ENCODE data around the gene AGBL3. TPM values are rescaled to one million over a fixed set of nuclear protein-coding genes. Genes with fewer than 3 reads are reported as not detected.
"Not testable (repeated sequence)": the region's sequence is repeated elsewhere in the genome, so short reads cannot be mapped to it uniquely, and the experiment has no call there.

Gene AGBL3
- total RNA-seq, 1 donor from 2014 or later, result 0.58 TPM

DNA sequence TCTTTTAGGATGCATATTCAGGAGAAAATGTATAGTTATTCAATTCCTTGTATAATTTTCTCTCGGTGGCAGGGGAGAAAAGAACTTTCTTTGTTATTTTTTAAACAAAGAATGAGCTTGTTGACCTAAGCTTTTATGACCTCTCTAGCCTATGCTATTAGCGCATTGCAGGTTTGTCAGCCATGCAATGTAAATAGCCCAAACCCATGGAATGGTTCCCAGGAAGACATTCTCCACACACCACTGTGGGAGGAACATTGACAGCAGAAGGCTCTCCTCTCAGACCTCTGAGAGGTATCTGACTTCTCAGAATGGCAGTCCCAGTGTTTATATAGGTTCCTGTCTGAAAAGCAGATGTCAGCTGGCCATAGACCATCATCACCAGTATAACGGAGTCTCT lies 19.6 kb upstream of the AGBL3 start:
- peaks cover 2% of the 10 kb centered on the region for H3K27me3 Mint-ChIP-seq (ENCODE audit: insufficient read depth, low read depth)
- DNase-seq (ENCODE audit: low spot score), result no peak
- H3K4me1 Mint-ChIP-seq, result no peaks in the 10 kb centered on the region
- Histone ChIP-seq H3F3A (ENCODE audit: low read depth) (no peaks in the 10 kb centered on the region), H3K4me3 (no peak overlapping the region), H3K9me3 (ENCODE audit: low read depth) (no peaks in the 10 kb centered on the region), H4K20me1 (ENCODE audit: low read depth) (no peaks in the 10 kb centered on the region), H3K27ac (no peak overlapping the region), H3K4me2 (no peak overlapping the region), H3K27me3 (no peaks in the 10 kb centered on the region), H3K4me1 (no peaks in the 10 kb centered on the region), H3K9ac (no peak overlapping the region), H3K79me2 (ENCODE audit: low read depth) (no peaks in the 10 kb centered on the region), H2AFZ (replicated peaks) (no peak overlapping the region), H3K36me3 (peaks cover 4% of the 10 kb centered on the region)
- H3K4me3 Mint-ChIP-seq, result no peak overlapping the region
- peaks cover 12% of the 10 kb centered on the region for H3K36me3 Mint-ChIP-seq
- no peak for TF ChIP-seq CTCF (IDR thresholded peaks at IDR 0.05)
- no peak for TF ChIP-seq EZH2phosphoT487 (IDR thresholded peaks at IDR 0.05)
- no peak for TF ChIP-seq EZH2 (IDR thresholded peaks at IDR 0.05)
- no peak overlapping the region for H3K27ac Mint-ChIP-seq
- H3K9me3 Mint-ChIP-seq, result no peaks in the 10 kb centered on the region

- Mint-ChIP-seq H3K27ac (no peak overlapping the region), H3K9me3 (no peaks in the 10 kb centered on the region), H3K4me1 (no peaks in the 10 kb centered on the region), H3K36me3 (peaks cover 12% of the 10 kb centered on the region), H3K4me3 (no peak overlapping the region), H3K27me3 (ENCODE audit: insufficient read depth, low read depth) (peaks cover 2% of the 10 kb centered on the region)
- Histone ChIP-seq H4K20me1 (ENCODE audit: low read depth) (no peaks in the 10 kb centered on the region), H3K4me3 (no peak overlapping the region), H3K9me3 (ENCODE audit: low read depth) (no peaks in the 10 kb centered on the region), H3K79me2 (ENCODE audit: low read depth) (no peaks in the 10 kb centered on the region), H3K9ac (no peak overlapping the region), H3F3A (ENCODE audit: low read depth) (no peaks in the 10 kb centered on the region), H3K4me2 (no peak overlapping the region), H2AFZ (replicated peaks) (no peak overlapping the region), H3K36me3 (no peaks in the 10 kb centered on the region), H3K27me3 (no peaks in the 10 kb centered on the region), H3K27ac (no peak overlapping the region), H3K4me1 (no peaks in the 10 kb centered on the region)
- TF ChIP-seq CTCF (IDR thresholded peaks at IDR 0.05) (no peak), EZH2phosphoT487 (IDR thresholded peaks at IDR 0.05) (no peak), EZH2 (IDR thresholded peaks at IDR 0.05) (no peak)
- no peak for DNase-seq (ENCODE audit: low spot score)
These were observed 18.2 kb upstream of the AGBL3 start for GRCh38 chr7:134968110-134968509.

GRCh38 chr7:134981645-134982044 lies 4.7 kb upstream of the AGBL3 start:
- not testable (repeated sequence) for H3K4me3 ChIP-seq; H3F3A ChIP-seq (ENCODE audit: low read depth); H3K9ac ChIP-seq; H3K27me3 Mint-ChIP-seq (ENCODE audit: insufficient read depth, low read depth); H3K4me1 ChIP-seq; H3K4me1 Mint-ChIP-seq; H4K20me1 ChIP-seq (ENCODE audit: low read depth); H3K27ac ChIP-seq; H3K27me3 ChIP-seq; DNase-seq (ENCODE audit: low spot score); H3K36me3 ChIP-seq; H3K27ac Mint-ChIP-seq; H3K36me3 Mint-ChIP-seq; H3K9me3 Mint-ChIP-seq; H3K9me3 ChIP-seq (ENCODE audit: low read depth); H3K4me3 Mint-ChIP-seq; H2AFZ ChIP-seq (replicated peaks); H3K79me2 ChIP-seq (ENCODE audit: low read depth); H3K4me2 ChIP-seq

GRCh38 chr7:134985894-134986362 lies 380 bp upstream of the AGBL3 start:
- H4K20me1 ChIP-seq (ENCODE audit: low read depth), result no peaks in the 10 kb centered on the region
- H2AFZ ChIP-seq (replicated peaks), result peak overlapping the region; percentile 63
- peak overlapping the region; percentile 98 for H3K27ac Mint-ChIP-seq
- H3K4me3 Mint-ChIP-seq, result peak overlapping the region; percentile 96
- H3F3A ChIP-seq (ENCODE audit: low read depth), result no peaks in the 10 kb centered on the region
- H3K27ac ChIP-seq, result no peak overlapping the region
- no peaks in the 10 kb centered on the region for H3K36me3 ChIP-seq
- H3K9me3 ChIP-seq (ENCODE audit: low read depth), result no peaks in the 10 kb centered on the region
- no peaks in the 10 kb centered on the region for H3K27me3 ChIP-seq
- H3K4me2 ChIP-seq, result peak overlapping the region; percentile 95
- peaks cover 31% of the 10 kb centered on the region for H3K79me2 ChIP-seq (ENCODE audit: low read depth)
- no peaks in the 10 kb centered on the region for H3K9me3 Mint-ChIP-seq
- DNase-seq (ENCODE audit: low spot score), result no peak
- TF ChIP-seq EZH2phosphoT487 (IDR thresholded peaks at IDR 0.05) (no peak), CTCF (IDR thresholded peaks at IDR 0.05) (no peak), EZH2 (IDR thresholded peaks at IDR 0.05) (no peak)
- H3K27me3 Mint-ChIP-seq (ENCODE audit: insufficient read depth, low read depth), result peaks cover 2% of the 10 kb centered on the region
- H3K4me1 ChIP-seq, result peaks cover 14% of the 10 kb centered on the region
- H3K9ac ChIP-seq, result no peak overlapping the region
- peak overlapping the region; percentile 74 for H3K4me3 ChIP-seq
- peaks cover 14% of the 10 kb centered on the region for H3K4me1 Mint-ChIP-seq
- peaks cover 7% of the 10 kb centered on the region for H3K36me3 Mint-ChIP-seq
